NB4 (cell line): ENCODE data around the gene PRR23E.

ENCODE experiments used
- MYC ChIP-seq: IDR thresholded peaks from 2 replicates; pipeline ENCODE4 v1.6.1; 2011; ENCODE audit warnings: low read depth, low read length
- POLR2A ChIP-seq: IDR thresholded peaks from 2 replicates; pipeline ENCODE4 v1.6.1; 2011; ENCODE audit warnings: mild to moderate bottlenecking; ENCODE audit not compliant: insufficient read length; ENCODE audit errors: extremely low read depth
- TF ChIP-seq, protein P1 (sequence below): IDR thresholded peaks from one replicate; pipeline ENCODE4 v1.5.1; 2012; ENCODE audit warnings: low read depth, low read length

DNA sequence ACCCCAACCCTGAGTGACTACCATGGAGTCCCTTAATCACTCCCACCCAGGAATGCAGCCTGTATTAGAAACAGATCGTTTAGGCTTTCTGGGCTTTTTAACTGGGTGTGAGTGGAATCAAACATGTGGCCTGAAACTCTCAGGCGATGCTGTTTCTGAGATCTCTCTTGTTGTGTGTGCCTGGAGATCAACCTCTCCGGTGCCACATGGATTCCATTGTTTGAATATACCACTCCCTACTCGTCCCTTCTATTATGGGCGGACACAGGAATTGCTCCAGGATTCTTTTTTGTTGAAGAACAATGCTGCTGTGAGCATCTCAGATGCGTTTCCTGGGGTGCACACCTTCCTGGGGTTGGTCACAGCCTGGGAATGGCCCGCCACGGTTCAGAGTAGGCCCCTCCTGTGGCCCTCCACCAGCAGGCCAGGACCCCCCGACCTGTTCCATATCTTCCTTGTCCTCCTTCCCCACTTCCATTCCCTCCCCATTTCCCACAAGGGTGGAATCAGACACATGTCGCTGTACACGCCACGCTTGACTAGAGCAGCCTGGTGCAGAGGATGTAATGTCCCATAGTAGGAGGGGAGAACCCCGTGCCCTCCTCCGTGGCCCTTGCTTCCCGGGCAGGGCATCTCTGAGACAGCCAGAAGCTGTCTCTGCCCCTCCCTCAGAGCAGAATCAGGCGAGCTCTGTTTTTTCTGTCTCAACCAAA lies 36.4 kb upstream of the PRR23E start:
- TF ChIP-seq, protein P1, sequence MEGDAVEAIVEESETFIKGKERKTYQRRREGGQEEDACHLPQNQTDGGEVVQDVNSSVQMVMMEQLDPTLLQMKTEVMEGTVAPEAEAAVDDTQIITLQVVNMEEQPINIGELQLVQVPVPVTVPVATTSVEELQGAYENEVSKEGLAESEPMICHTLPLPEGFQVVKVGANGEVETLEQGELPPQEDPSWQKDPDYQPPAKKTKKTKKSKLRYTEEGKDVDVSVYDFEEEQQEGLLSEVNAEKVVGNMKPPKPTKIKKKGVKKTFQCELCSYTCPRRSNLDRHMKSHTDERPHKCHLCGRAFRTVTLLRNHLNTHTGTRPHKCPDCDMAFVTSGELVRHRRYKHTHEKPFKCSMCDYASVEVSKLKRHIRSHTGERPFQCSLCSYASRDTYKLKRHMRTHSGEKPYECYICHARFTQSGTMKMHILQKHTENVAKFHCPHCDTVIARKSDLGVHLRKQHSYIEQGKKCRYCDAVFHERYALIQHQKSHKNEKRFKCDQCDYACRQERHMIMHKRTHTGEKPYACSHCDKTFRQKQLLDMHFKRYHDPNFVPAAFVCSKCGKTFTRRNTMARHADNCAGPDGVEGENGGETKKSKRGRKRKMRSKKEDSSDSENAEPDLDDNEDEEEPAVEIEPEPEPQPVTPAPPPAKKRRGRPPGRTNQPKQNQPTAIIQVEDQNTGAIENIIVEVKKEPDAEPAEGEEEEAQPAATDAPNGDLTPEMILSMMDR = no peak
- TF ChIP-seq POLR2A (no peak), MYC (no peak)
